NB4 (cell line): ENCODE results near the gene C5.
A peak's percentile ranks its signal among the peaks of the same experiment; 100 is the strongest.
"Not testable (repeated sequence)": the region's sequence is repeated elsewhere in the genome, so short reads cannot be mapped to it uniquely, and the experiment has no call there.

Experiments
- DNase-seq: peaks from one replicate; pipeline ENCODE4 v3.0.0; 2010; ENCODE audit warnings: low read depth
- H3K4me3 ChIP-seq: one replicate; pipeline ENCODE4 v1.5.1; 2011; ENCODE audit warnings: mild to moderate bottlenecking, low read depth, low read length, moderate library complexity
- MYC ChIP-seq: IDR thresholded peaks from 2 replicates; pipeline ENCODE4 v1.6.1; 2011; ENCODE audit warnings: low read depth, low read length
- POLR2A ChIP-seq: IDR thresholded peaks from 2 replicates; pipeline ENCODE4 v1.6.1; 2011; ENCODE audit warnings: mild to moderate bottlenecking; ENCODE audit not compliant: insufficient read length; ENCODE audit errors: extremely low read depth
- TF ChIP-seq, protein P1 (sequence below): IDR thresholded peaks from one replicate; pipeline ENCODE4 v1.5.1; 2012; ENCODE audit warnings: low read depth, low read length
- TF ChIP-seq, protein P2 (sequence below): IDR thresholded peaks from 2 replicates; pipeline ENCODE4 v1.6.1; 2011; ENCODE audit warnings: low read depth, low read length

The C5 gene

DNA sequence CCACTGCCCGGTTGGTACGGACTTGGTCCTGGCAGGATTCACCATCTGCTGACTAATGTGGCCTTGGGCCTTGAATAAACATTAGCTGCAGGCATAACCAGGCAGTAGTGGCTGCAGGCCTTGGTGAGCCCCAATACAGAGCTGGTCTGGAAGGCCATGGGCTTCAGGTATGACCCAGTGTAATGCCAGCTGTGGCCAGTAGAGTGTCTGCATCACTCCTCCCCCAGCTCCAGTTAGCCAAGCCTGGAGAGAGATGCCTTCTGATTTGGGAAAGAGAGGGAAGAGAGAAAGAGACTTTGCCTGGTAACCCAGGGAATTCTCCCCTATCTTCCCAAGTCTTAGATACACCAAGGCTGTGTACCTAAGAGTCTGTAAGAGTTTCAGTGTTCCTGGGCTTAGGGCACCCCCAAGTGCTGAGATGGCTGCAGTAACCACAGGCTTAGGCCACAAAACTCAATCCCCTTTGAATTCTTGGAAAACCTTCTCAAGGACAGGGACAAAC, 5.6 kb upstream of the C5 start:
- peak; percentile 15 for DNase-seq
- no peak overlapping the region for H3K4me3 ChIP-seq
- TF ChIP-seq POLR2A (no peak), MYC (no peak)
- TF ChIP-seq, protein P1, sequence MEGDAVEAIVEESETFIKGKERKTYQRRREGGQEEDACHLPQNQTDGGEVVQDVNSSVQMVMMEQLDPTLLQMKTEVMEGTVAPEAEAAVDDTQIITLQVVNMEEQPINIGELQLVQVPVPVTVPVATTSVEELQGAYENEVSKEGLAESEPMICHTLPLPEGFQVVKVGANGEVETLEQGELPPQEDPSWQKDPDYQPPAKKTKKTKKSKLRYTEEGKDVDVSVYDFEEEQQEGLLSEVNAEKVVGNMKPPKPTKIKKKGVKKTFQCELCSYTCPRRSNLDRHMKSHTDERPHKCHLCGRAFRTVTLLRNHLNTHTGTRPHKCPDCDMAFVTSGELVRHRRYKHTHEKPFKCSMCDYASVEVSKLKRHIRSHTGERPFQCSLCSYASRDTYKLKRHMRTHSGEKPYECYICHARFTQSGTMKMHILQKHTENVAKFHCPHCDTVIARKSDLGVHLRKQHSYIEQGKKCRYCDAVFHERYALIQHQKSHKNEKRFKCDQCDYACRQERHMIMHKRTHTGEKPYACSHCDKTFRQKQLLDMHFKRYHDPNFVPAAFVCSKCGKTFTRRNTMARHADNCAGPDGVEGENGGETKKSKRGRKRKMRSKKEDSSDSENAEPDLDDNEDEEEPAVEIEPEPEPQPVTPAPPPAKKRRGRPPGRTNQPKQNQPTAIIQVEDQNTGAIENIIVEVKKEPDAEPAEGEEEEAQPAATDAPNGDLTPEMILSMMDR, result peak; percentile 29
- TF ChIP-seq, protein P2, sequence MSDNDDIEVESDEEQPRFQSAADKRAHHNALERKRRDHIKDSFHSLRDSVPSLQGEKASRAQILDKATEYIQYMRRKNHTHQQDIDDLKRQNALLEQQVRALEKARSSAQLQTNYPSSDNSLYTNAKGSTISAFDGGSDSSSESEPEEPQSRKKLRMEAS, result no peak

DNA sequence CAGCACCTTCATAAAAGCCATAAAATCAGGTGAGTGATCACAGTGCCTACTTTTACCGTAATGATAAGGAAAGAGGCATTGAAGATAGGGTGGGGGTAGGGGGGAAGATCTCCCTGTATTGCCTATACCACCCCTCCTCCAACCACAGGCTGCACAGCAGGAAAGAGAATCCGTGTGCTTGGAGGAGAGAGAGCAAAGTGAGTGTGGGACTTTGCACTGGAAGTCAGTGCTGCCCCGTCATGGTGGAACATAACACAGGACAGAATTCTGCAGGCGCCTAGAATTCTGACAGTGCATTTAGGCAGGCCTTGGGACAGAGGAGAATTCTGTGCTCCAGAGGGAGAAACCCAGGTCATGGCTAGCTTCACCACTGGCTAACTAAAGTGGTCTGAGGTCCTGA, 3.5 kb upstream of the C5 start:
- no peak overlapping the region for H3K4me3 ChIP-seq
- TF ChIP-seq MYC (no peak), POLR2A (no peak)
- TF ChIP-seq, protein P2, result no peak
- TF ChIP-seq, protein P1, result no peak
- no peak for DNase-seq

DNA sequence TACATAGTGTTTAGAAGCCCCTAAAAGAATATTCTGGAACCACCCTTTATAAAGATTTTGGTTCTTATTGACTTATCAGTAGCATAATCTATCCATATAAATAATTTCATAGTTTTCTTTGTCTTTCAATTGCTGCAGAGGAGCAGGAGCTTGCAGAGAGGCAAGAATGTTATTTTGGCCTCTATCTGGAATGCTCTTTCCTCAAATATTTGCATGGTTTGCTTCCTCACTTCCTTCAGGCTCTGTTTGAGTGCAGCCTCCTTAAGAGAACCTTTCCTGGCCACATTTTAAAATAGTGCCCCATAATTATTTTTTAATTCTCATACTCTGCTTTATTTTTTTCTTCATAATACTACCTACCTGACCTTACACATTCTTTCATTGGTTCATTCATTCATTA, 1.5 kb downstream of the C5 start:
- H3K4me3 ChIP-seq, result no peak overlapping the region

DNA sequence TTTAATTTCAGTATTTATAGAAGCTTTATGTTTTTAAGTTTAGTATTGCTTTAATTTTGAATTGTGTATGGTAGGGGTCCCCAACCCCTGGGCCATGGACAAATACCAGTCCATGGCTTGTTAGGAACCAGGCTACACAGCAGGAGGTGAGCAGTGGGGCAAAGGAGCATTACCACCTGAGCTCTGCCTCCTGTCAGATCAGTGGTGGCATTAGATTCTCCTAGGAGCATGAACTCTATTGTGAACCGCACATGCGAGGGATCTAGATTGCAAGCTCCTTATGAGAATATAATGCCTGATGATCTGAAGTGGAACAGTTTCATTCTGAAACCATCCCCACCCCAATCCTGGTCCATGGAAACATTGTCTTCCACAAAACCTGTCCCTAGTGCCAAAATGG, 1.9 kb downstream of the C5 start:
- no peak overlapping the region for H3K4me3 ChIP-seq
- no peak for DNase-seq
- TF ChIP-seq MYC (no peak), POLR2A (no peak)
- TF ChIP-seq, protein P2, result no peak
- TF ChIP-seq, protein P1, result no peak

More for the DNA sequence above, 1.5 kb downstream of the C5 start:
- TF ChIP-seq POLR2A, result no peak
- TF ChIP-seq, protein P2, result no peak
- TF ChIP-seq, protein P1, result no peak
- TF ChIP-seq MYC, result no peak
- no peak for DNase-seq

DNA sequence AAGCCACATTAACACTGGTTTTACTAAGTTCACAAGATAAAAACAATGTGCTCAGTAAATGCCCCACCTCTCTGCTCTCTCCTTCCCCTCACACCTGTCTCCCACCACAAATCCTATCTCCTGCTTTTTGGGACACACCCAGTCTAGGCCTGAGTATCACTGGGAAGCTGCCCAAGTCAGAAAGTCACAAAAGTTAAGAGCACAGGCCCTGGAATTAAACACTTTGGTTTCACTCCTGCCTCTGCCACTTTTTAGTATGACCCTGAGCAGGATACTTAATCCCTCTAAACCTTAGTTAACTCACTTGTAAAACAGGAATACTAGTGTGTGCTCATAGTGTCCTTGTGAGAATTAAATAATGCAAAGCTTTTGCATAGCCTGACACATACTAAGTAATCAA, 11.3 kb downstream of the C5 start:
- H3K4me3 ChIP-seq, result no peak overlapping the region
- no peak for DNase-seq
- TF ChIP-seq, protein P1, result no peak
- TF ChIP-seq POLR2A (no peak), MYC (no peak)
- TF ChIP-seq, protein P2, result no peak

DNA sequence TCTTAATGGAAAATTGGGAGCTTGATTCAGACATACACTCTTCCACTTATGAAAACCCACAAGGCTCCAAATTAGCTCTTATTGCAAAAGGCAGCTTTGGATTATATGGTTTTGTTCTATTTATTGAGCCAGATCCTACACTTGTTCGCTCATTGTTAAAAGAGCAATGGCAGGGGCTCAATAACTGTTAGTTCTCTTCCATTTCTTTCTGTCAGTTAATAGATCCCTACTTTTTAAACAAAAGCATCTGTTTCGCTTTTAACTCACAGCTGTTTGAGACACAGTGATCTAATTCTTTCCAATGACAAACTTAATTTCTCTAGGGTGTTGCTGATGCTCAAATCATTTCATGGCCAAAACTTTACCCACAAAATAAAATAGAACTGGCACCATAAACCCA, 11.7 kb downstream of the C5 start:
- no peak for TF ChIP-seq POLR2A
- TF ChIP-seq MYC, result no peak
- no peak overlapping the region for H3K4me3 ChIP-seq
- no peak for DNase-seq

DNA sequence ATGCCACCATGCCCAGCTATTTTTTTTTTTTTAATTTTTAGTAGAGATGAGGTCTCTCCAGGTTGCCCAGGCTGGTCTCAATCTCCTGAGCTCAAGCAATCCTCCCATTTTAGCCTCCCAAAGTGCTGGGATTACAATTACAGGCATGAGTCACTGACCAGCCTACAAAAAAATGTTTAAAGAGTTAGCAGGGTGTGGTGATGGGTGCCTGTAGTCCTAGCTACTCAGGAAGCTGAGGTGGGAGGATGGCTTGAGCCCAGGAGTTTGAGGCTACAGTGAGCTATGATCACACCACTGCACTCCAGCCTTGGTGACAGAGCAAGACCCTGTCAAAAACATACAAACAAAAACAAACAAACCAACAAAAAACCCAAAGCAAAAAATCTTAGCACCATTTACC, 14.4 kb downstream of the C5 start:
- peak; percentile 48 for DNase-seq

More for the DNA sequence above, 14.4 kb downstream of the C5 start:
- H3K4me3 ChIP-seq, result not testable (repeated sequence)
